ENCODE measurements around the gene RNASE13.

The RNASE13 gene

GRCh38 chr14:21070610-21071224, 36.1 kb upstream of the RNASE13 start (continued):
- TF ChIP-seq PATZ1 (tag by site-specific recombination; IDR thresholded peaks at IDR 0.05) (peak; percentile 77), ZIC2 (tag by site-specific recombination; IDR thresholded peaks at IDR 0.05) (peak; percentile 53), ZNF654 (tag by site-specific recombination; IDR thresholded peaks at IDR 0.05; ENCODE audit: low read depth) (no peak), ZNF350 (tag by site-specific recombination; IDR thresholded peaks at IDR 0.05) (no peak), ZNF707 (tag by site-specific recombination; IDR thresholded peaks at IDR 0.05) (no peak), ZNF26 (tag by site-specific recombination; IDR thresholded peaks at IDR 0.05) (no peak), INSM2 (tag by site-specific recombination; IDR thresholded peaks at IDR 0.05) (peak; percentile 31; the same call in 1 of the 2 replicates), SP7 (tag by site-specific recombination; IDR thresholded peaks at IDR 0.05) (no peak), ZNF248 (tag by site-specific recombination; IDR thresholded peaks at IDR 0.05) (no peak), ZBTB11 (tag by site-specific recombination; conservative IDR thresholded peaks at IDR 0.05; ENCODE audit: low read depth) (no peak), CTCF (tag by site-specific recombination; IDR thresholded peaks at IDR 0.05) (peak; percentile 57), ZSCAN30 (tag by site-specific recombination; IDR thresholded peaks at IDR 0.05) (no peak), ZBTB8A (tag by site-specific recombination; IDR thresholded peaks at IDR 0.05) (no peak), ZNF391 (tag by site-specific recombination; IDR thresholded peaks at IDR 0.05; ENCODE audit: borderline replicate concordance, low read depth) (no peak), TCF7L2 (IDR thresholded peaks at IDR 0.05; ENCODE audit: borderline replicate concordance, low read depth, low read length) (no peak), ZNF660 (tag by site-specific recombination; IDR thresholded peaks at IDR 0.05) (no peak), ZNF398 (tag by site-specific recombination; IDR thresholded peaks at IDR 0.05) (peak; percentile 97), ZFP3 (tag by site-specific recombination; IDR thresholded peaks at IDR 0.05; ENCODE audit: low read depth) (no peak), ZNF747 (tag by site-specific recombination; IDR thresholded peaks at IDR 0.05) (no peak), PBX3 (CRISPR knock-in tag; IDR thresholded peaks at IDR 0.05) (no peak), OSR2 (tag by site-specific recombination; IDR thresholded peaks at IDR 0.05) (no peak), KLF1 (tag by site-specific recombination; IDR thresholded peaks at IDR 0.05) (peak; percentile 51), GFI1B (tag by site-specific recombination; IDR thresholded peaks at IDR 0.05) (no peak)

All from HEK293 (cell line).